ES-I3 (cell line): Measurements from ENCODE around the gene APEH.

Experiments used
- H3K36me3 ChIP-seq: 2 replicates; pipeline ENCODE4 v1.6.1; 2013; ENCODE audit warnings: mild to moderate bottlenecking, low read length, control low read depth, moderate library complexity; ENCODE audit not compliant: insufficient read depth
- H3K4me1 ChIP-seq: 2 replicates; pipeline ENCODE4 v1.6.1; 2013; ENCODE audit warnings: mild to moderate bottlenecking, control low read depth, low read length; ENCODE audit not compliant: insufficient read depth
- H3K9ac ChIP-seq: 2 replicates; pipeline ENCODE4 v1.6.1; 2013; ENCODE audit warnings: low read depth, mild to moderate bottlenecking, low read length, moderate library complexity
- H3K9me3 ChIP-seq: 2 replicates; pipeline ENCODE4 v1.6.1; 2013; ENCODE audit warnings: mild to moderate bottlenecking, low read length, moderate library complexity; ENCODE audit not compliant: control insufficient read depth, insufficient read depth

The APEH gene

GRCh38 chr3:49700014-49700413 is 25.9 kb downstream of the APEH start:
- H3K36me3 ChIP-seq = no peaks in the 10 kb centered on the region; the same call in 1 of the 2 replicates
- H3K9me3 ChIP-seq = no peaks in the 10 kb centered on the region
- no peak overlapping the region for H3K9ac ChIP-seq

DNA sequence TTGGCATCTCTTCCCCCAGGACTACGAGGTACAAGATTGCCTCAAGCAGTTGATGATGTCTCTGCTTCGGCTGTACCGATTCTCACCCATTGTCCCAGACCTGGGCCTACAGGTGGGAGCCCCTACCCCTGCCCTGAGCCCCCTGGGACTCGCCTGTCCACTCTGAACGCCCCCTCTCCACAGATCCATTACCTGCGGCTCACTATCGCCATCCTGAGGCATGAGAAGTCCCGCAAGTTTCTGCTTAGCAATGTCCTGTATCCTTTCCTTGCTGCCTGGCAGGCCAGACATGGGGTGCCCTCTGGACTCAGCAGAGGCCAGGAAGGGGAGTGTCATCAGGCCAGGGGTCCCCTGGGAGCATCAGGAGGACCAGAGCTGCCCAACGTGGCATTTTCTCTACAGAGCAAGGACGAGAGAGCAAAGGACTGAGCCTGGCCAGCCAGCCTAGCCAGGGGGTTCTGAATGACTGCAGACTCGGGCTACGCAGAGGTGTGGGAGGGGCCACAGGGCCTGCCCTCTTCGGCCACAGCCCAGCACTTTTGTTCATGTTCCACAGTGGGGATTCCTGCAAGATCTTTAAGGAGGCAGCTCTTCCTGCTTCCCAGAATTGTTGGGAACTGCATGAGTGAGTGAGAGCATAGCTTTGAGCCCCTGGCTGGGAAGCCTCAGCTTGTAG is 26.4 kb downstream of the APEH start:
- Histone ChIP-seq H3K36me3 (no peaks in the 10 kb centered on the region; the same call in 1 of the 2 replicates), H3K9me3 (no peaks in the 10 kb centered on the region), H3K4me1 (0 out of 2 replicates have a peak, but pooled peaks cover 5% of the 10 kb centered on the region), H3K9ac (no peak overlapping the region)

More at GRCh38 chr3:49700014-49700413, 25.9 kb downstream of the APEH start:
- H3K4me1 ChIP-seq = 0 out of 2 replicates have a peak, but pooled peaks cover 5% of the 10 kb centered on the region

GRCh38 chr3:49701388-49702077 is 27.4 kb downstream of the APEH start:
- Histone ChIP-seq H3K9me3 (no peaks in the 10 kb centered on the region), H3K4me1 (0 out of 2 replicates have a peak, but pooled peaks cover 5% of the 10 kb centered on the region), H3K36me3 (no peaks in the 10 kb centered on the region; the same call in 1 of the 2 replicates), H3K9ac (no peak overlapping the region)

DNA sequence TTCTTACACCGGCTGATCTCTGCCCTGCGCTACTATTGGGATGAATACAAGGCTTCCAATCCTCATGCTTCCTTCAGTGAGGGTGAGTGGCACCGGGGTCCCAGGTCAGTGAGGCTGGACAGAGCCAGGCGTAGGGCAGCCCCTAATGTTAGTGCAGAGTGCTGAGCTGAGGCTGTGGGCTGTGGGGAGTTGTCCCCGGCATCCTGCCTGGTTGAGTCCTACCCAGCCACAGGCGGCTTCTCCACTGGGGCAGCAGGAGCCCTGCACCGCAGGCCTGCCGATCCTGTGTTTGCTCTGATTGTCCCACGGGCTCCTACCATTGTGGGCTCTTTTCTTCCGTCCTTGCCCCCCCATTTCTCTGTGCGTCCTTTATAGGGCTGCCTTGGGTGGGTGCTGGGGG is 28.5 kb downstream of the APEH start:
- H3K4me1 ChIP-seq = 0 out of 2 replicates have a peak, but pooled peaks cover 5% of the 10 kb centered on the region
- H3K9me3 ChIP-seq = no peaks in the 10 kb centered on the region
- no peaks in the 10 kb centered on the region; the same call in 1 of the 2 replicates for H3K36me3 ChIP-seq
- H3K9ac ChIP-seq = no peak overlapping the region

GRCh38 chr3:49703443-49703927 is 29.3 kb downstream of the APEH start:
- 0 out of 2 replicates have a peak, but pooled peaks cover 5% of the 10 kb centered on the region for H3K4me1 ChIP-seq
- H3K9me3 ChIP-seq = no peaks in the 10 kb centered on the region
- H3K36me3 ChIP-seq = no peaks in the 10 kb centered on the region; the same call in 1 of the 2 replicates
- no peak overlapping the region for H3K9ac ChIP-seq

DNA sequence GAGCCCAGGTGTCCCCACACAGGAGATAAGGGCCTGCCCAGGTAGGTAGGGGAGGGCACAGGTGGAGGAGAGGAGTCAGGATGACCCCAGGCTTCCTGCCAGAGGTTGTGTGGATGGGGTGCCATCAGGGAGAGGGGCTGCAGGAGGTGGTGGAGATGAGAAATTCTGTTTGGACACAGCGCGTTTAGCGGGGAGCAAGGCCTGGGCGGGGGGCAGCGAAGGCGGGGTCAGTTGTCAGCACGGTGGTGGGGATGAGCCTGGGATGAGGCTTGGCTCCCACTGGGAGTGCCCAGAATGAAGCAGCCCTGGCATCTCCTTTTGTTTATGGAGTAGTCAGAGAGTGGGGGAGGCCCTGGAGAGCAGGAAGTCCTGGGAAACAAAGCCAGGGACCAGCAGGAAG is 29.8 kb downstream of the APEH start:
- H3K9ac ChIP-seq = no peak overlapping the region
- 0 out of 2 replicates have a peak, but pooled peaks cover 5% of the 10 kb centered on the region for H3K4me1 ChIP-seq
- no peaks in the 10 kb centered on the region; the same call in 1 of the 2 replicates for H3K36me3 ChIP-seq
- H3K9me3 ChIP-seq = no peaks in the 10 kb centered on the region

DNA sequence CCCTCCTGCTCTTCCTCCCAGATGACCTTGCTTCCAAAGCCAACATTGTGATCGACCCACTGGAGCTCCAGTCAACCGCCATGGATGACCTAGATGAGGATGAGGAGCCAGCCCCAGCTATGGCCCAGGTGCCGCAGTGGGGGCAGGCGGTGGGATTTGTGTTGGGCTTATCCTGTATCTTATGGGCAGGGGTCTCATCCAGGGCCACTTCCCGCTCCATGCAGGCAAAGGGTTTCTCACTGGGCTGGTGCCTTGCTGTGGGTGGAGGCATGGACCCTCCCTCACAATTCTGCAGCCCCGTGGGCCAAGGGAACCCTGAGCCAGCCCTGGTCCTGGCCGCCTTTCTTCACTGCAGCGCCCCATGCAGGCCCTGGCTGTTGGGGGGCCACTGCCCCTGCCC is 30.5 kb downstream of the APEH start:
- 0 out of 2 replicates have a peak, but pooled peaks cover 5% of the 10 kb centered on the region for H3K4me1 ChIP-seq
- no peak overlapping the region for H3K9ac ChIP-seq
- H3K36me3 ChIP-seq = no peaks in the 10 kb centered on the region; the same call in 1 of the 2 replicates
- H3K9me3 ChIP-seq = no peaks in the 10 kb centered on the region

GRCh38 chr3:49705390-49705960 is 31.3 kb downstream of the APEH start:
- H3K4me1 ChIP-seq = 0 out of 2 replicates have a peak, but pooled peaks cover 5% of the 10 kb centered on the region
- H3K36me3 ChIP-seq = peaks cover under 1% of the 10 kb centered on the region; the same call in 1 of the 2 replicates
- H3K9me3 ChIP-seq = no peaks in the 10 kb centered on the region
- no peak overlapping the region for H3K9ac ChIP-seq

DNA sequence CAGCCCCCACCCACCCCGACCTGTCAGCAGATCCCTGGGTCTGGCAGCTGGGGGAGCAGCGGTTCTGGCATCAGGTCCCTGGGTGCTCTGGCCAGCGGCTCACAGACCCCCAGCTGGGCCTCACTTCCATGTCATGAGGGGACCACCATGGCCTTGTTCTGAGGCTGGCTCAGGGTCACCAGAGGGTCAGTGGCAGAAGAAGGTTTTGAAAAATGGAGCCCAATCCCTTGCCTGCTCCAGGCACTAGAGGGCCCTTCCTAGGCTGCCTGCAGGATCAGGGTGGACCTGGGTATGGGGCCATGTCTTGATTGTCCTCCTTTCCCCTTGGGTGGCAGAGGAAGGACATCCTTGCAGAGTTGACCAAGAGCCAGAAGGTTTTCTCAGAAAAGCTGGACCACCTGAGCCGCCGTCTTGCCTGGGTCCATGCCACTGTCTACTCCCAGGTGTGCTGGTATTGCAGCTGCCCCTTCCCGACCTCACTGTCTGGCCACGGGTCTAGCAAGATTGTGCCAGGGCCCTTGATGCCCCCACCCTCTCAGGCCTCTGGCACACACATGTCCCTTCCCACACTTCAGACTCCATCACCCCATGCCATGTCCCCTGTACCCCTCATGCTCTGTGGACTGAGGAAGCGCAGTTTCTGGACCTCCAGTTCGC is 32.4 kb downstream of the APEH start:
- H3K36me3 ChIP-seq = peaks cover 2% of the 10 kb centered on the region; the same call in 1 of the 2 replicates
- H3K9me3 ChIP-seq = no peaks in the 10 kb centered on the region
- no peak overlapping the region for H3K9ac ChIP-seq
- H3K4me1 ChIP-seq = no peaks in the 10 kb centered on the region

DNA sequence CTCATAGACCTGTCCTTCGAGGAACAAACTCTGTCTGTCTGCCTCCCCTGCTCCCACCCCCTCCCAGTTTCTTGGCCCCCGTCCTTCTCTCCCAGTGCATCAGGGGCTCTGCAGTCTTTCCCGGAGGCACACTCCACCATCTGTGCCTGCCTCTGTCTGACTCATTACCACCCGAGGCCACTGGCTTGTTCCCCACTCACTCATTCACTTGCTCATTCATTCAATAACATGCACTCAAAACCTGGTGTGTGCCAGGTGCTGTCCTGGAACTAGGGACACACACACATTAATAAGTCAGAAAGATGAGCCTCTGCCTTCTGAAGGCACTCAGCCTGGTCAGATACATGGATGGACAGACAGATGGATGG is 32.9 kb downstream of the APEH start:
- H3K9me3 ChIP-seq = no peaks in the 10 kb centered on the region
- no peak overlapping the region for H3K9ac ChIP-seq
- peaks cover 2% of the 10 kb centered on the region; the same call in 1 of the 2 replicates for H3K36me3 ChIP-seq
- no peaks in the 10 kb centered on the region for H3K4me1 ChIP-seq

DNA sequence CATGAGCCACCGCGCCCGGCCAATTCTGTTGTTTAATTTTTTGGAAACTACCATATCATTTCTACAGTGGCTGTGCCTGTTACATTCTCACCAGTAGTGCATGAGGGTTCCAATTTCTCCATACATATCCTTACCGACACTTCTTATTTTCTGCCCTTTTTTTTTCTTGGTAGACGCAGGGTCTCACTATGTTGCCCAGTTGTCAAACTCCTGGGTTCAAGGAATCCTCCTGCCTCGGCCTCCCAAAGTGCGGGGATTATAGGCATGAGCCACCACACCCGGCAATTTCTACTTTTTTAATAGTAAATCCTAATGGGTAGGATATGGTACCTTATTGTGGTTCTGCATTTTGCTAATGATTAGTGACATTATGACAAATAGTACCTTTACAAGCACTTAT is 35.7 kb downstream of the APEH start:
- Histone ChIP-seq H3K4me1 (no peaks in the 10 kb centered on the region), H3K9me3 (no peaks in the 10 kb centered on the region), H3K36me3 (peaks cover 2% of the 10 kb centered on the region; the same call in 1 of the 2 replicates), H3K9ac (no peak overlapping the region)

DNA sequence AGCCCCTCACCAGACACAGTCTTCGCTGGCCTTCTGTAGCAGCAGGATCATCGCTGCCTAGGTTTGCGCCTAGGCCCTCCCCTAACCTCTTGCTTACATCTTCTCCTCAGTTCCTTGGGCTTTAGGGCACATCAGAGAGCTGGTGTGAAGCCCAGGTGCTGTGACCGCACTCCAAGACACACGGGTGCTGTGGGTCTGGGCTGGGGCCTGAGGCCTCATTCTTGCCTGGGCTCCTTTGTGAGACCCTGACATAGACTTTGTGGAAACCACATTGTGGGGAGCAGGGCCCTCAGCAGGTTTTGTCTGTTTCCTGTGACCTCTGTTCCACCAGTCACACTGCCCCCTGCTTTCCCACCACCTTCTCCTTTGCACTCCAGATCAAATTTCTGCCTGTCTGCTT is 37.3 kb downstream of the APEH start:
- Histone ChIP-seq H3K4me1 (no peaks in the 10 kb centered on the region), H3K9me3 (no peaks in the 10 kb centered on the region), H3K36me3 (peaks cover 2% of the 10 kb centered on the region; the same call in 1 of the 2 replicates), H3K9ac (no peak overlapping the region)

DNA sequence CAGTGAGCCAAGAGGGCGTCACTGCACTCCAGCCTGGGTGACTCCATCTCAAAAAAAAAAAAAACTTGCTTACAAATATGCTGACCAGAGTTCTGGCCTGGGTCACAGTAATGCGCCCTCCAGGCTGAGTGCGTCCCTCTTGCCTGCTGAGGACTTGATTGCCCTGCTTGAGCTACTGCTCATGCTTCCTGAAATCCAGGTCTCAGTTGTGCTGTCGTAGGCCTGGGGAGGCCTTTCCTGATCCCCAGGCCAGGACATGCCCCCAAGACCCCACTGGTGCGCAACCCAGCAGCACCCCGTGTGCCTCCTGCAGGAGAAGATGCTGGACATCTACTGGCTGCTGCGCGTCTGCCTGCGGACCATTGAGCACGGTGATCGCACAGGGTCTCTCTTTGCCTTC is 38.0 kb downstream of the APEH start:
- Histone ChIP-seq H3K4me1 (no peaks in the 10 kb centered on the region), H3K9me3 (no peaks in the 10 kb centered on the region), H3K9ac (no peak overlapping the region), H3K36me3 (peaks cover 2% of the 10 kb centered on the region; the same call in 1 of the 2 replicates)
